HG03558 (cell line): ENCODE data around the gene DLK1.

ENCODE experiments used
- ATAC-seq: cut with Tn5 transposase; IDR thresholded peaks from one replicate; pipeline ENCODE4 v1.9.1; 2021; ENCODE audit warnings: moderate number of reproducible peaks; ENCODE audit not compliant: unreplicated experiment; ENCODE audit errors: extremely low read depth

Gene DLK1

GRCh38 chr14:100749967-100750597 is 23.4 kb downstream of the DLK1 start:
- no peak for ATAC-seq

DNA sequence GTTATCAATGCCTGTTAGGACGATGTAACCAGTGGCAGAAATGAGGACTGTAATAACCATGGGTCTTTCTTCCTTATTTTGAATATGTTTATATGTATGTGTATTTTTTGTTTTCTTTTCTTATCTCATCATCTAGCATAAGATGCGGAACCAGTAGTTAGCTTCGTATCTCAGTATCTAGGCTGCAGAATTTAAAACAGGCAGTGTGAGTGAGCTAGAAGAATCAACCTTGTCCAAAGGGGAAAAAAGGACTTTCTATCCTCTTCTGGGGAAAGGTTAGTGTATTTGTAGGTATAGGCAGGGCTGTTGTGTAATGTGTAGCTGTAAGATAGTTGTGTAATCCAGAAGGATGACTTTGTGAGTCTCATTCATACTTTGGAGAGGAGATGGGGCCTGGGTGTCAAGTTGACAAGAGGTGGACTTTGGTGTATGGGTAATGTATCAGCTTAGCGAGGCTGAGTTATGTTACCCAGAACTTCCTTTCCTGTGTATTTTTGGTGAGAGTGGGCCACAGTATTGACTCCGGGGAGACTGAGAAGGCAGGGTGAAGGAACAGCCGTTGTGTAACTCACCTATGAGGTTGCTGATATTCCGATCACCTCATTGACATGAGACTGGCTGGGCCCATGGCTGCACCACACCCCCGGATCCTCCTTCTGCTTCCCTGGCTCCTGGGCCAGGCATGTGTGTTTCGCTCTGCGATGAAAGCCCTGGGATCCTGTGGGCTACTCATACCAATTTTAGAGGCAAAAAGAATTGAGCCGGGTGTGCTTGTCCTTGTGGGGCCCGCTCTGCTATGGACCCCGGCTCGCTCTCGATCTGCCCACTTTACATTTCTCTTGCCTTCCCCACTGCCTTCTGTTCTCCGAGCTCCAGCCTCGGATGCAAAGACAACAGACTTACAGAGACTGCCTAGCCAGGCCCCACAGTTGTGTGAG is 24.3 kb downstream of the DLK1 start:
- no peak for ATAC-seq

- no peak for ATAC-seq
These were observed 27.3 kb downstream of the DLK1 start for GRCh38 chr14:100754020-100754419.

GRCh38 chr14:100755649-100756048 is 29.0 kb downstream of the DLK1 start:
- ATAC-seq, result no peak

GRCh38 chr14:100761481-100761880 is 34.8 kb downstream of the DLK1 start:
- no peak for ATAC-seq

DNA sequence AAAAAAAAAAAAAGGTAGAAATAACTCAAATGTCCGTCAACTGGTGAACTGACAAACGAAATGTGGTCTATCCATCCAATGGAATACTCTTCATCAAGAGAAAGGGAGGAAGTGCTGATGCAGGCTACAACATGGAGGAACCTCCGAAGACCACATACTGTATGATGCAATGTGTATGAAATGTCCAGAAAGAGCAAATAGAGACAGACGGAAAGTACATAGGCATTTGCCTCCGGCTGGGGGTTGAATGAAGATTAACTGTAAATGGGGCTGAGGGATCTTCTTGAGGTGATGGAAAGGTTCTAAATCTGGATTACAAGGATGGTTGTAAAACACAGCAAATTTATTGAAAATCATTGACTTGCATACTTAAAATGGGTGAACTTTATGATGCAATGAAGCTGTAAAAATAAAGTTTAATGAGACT is 35.4 kb downstream of the DLK1 start:
- no peak for ATAC-seq

DNA sequence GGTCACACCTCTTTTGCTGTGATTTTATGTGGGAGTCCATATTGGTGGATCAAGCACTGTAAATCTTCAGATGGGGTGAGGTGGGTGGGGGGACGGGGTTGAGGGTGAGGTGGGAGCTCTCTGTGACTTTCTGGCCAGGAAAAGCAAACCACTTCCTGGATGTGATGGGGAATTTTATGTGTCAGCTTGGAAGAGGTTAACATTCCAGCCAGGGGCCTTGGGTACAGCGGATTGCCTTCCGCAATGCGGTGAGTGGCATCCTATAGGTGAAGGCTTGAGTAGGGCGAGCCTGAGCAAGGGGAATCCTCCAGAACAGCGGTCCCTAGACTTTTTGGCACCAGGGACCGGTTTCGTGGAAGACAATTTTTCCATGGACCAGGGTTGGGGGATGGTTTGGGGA is 36.2 kb downstream of the DLK1 start:
- no peak for ATAC-seq

DNA sequence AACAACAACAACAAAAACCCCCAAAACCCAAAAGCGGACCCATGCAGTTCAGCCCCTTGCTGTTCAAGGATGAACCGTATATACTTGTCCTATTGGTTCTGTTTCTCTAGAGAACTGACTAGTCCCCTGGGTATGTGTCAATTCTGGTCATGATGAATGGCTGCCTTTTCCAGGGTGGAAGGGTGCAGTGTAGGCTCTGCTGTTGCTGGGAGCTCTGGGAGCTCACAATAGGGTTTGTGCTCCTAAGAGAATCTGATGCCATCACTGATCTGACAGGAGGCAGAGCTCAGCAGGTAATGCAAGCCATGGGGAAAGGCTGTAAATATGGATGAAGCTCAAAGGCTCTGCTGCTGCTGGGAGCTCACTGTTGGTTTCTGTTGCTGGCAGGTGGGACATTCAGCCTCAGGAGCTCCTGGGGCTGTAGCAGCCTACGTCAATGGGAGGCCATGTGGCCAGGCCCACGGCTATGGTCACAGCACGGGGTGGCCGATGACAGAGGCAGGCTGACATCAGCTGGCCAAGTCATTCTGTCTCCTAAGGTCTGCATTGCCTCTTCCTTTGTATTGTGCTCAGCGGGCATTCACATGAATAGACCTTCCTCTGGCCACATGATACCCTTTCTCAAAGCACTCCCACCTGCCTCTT is 37.9 kb downstream of the DLK1 start:
- ATAC-seq, result no peak

GRCh38 chr14:100765296-100765695 is 38.6 kb downstream of the DLK1 start:
- ATAC-seq, result no peak

DNA sequence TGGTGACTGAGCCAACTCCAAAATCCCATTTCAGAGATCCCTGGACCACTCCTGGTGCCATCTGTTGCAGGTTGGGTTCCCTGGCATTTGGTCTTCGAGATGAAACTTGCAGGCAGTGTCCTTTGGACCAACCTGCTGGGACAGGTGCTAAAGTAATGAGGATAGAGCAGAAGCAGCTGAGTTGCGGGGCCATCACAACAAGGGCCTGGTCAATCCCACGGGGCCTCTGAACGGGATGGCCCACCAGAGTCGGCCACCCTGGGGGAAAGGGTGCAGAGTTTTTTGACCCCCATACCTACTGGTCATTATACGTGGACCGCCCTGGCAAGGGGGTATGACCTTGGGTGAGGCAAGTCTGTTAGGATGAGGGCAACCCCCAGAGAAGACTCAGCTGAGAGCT is 39.3 kb downstream of the DLK1 start:
- no peak for ATAC-seq

- no peak for ATAC-seq
These were observed 40.5 kb downstream of the DLK1 start for GRCh38 chr14:100767003-100767787.

- ATAC-seq, result no peak
These were observed 41.3 kb downstream of the DLK1 start for GRCh38 chr14:100767788-100768536.

DNA sequence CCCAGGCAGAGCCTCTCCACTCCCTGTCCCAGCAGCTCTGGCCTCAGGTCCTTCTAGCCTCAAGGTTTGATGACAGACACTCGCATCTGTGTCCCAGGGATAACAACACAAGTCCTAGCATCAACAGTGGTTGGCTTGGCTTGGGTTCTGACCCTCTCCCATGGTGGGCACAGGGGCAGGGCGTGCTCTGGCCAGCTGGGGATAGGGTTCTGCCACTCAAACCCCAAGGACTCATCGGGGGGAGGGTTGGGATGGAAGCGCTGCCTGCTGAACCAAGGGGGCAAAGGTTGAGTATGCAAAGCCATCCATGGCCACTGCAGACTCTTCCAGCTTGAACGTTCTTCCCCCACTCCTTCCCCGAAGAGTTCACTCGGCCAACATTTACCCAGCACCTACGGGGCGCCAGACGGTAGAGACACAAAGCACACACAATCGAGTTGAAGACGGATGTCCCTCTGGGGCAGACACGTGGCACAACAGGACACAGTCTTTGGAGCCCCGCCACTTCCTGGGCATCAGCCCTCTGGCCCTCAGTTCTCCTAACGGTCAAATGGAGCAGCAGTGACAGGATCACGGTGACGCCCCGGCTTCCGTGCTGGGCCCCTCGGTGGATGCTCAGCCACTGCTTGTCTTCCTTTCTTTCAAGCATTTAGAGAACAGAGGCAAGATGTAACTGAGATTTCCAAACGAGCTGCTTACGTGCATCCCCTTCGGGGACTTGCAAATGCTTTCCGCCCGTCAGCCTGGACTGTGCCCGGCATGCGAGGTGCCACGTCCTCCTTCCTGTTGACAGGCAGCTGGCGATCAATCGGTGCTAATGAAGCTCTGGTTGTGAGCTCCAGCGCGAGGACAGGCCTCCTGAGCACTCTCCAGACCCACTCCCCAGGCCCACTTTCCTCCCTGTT is 42.6 kb downstream of the DLK1 start:
- no peak for ATAC-seq

- ATAC-seq, result no peak
These were observed 43.4 kb downstream of the DLK1 start for GRCh38 chr14:100770046-100770445.

- no peak for ATAC-seq
These were observed 44.0 kb downstream of the DLK1 start for GRCh38 chr14:100770605-100771120.

GRCh38 chr14:100771121-100771800 is 44.6 kb downstream of the DLK1 start:
- ATAC-seq, result no peak

GRCh38 chr14:100772607-100773165 is 46.0 kb downstream of the DLK1 start:
- no peak for ATAC-seq
